ENCODE data around the gene PHB1. TPM values are rescaled to one million over a fixed set of nuclear protein-coding genes. Genes with fewer than 3 reads are reported as not detected.

PHB1 gene
- 240 and 249 TPM in 2 replicates for total RNA-seq (2014; rRNA removed; shearing (Covaris generic))

- Histone ChIP-seq H3K27ac (peak within 1 kb of the TSS; percentile 26; the same call in 1 of the 2 replicates), H3K4me1 (peaks cover 4% of the 10 kb centered on the region; the same call in 1 of the 2 replicates), H3K36me3 (peaks cover 27% of the 10 kb centered on the region), H3K27me3 (no peaks in the 10 kb centered on the region), H3K9me3 (replicated peaks) (no peaks in the 10 kb centered on the region), H3K4me3 (peak within 1 kb of the TSS; percentile 77)
- peak; percentile 97 to 99 for DNase-seq
Measured at GRCh38 chr17:49414622-49415350, at the start of gene PHB1. PHB1 (minus strand) TSS chr17:49414882; CDS start chr17:49413264, 1,618 bp downstream.

GRCh38 chr17:49464049-49464448 is 49.4 kb upstream of the PHB1 start:
- no peak overlapping the region for H3K4me3 ChIP-seq
- no peak for DNase-seq
- peaks cover 10% of the 10 kb centered on the region; the same call in 1 of the 2 replicates for H3K4me1 ChIP-seq
- peaks cover 6% of the 10 kb centered on the region for H3K27me3 ChIP-seq
- H3K9me3 ChIP-seq (replicated peaks), result peaks cover 7% of the 10 kb centered on the region; the same call in 1 of the 2 replicates
- H3K36me3 ChIP-seq, result no peaks in the 10 kb centered on the region
- no peak overlapping the region for H3K27ac ChIP-seq

GRCh38 chr17:49461580-49461979 is 46.9 kb upstream of the PHB1 start:
- Histone ChIP-seq H3K4me3 (no peak overlapping the region), H3K27me3 (peaks cover 6% of the 10 kb centered on the region; the same call in 1 of the 2 replicates), H3K27ac (no peak overlapping the region), H3K9me3 (replicated peaks) (peaks cover 7% of the 10 kb centered on the region; the same call in 1 of the 2 replicates), H3K36me3 (no peaks in the 10 kb centered on the region), H3K4me1 (peaks cover 8% of the 10 kb centered on the region)
- DNase-seq, result no peak

GRCh38 chr17:49460401-49460800 is 45.7 kb upstream of the PHB1 start:
- no peak for DNase-seq
- peaks cover 16% of the 10 kb centered on the region for H3K4me1 ChIP-seq
- H3K27me3 ChIP-seq, result no peaks in the 10 kb centered on the region
- H3K36me3 ChIP-seq, result no peaks in the 10 kb centered on the region
- H3K4me3 ChIP-seq, result no peak overlapping the region
- H3K27ac ChIP-seq, result no peak overlapping the region
- H3K9me3 ChIP-seq (replicated peaks), result peaks cover 7% of the 10 kb centered on the region; the same call in 1 of the 2 replicates

GRCh38 chr17:49459401-49459984 is 44.8 kb upstream of the PHB1 start:
- H3K27ac ChIP-seq, result no peak overlapping the region
- H3K27me3 ChIP-seq, result no peaks in the 10 kb centered on the region
- no peaks in the 10 kb centered on the region for H3K36me3 ChIP-seq
- H3K9me3 ChIP-seq (replicated peaks), result peaks cover 7% of the 10 kb centered on the region; the same call in 1 of the 2 replicates
- H3K4me3 ChIP-seq, result no peak overlapping the region
- DNase-seq, result peak; percentile 26 to 28
- H3K4me1 ChIP-seq, result peaks cover 20% of the 10 kb centered on the region

- H3K4me1 ChIP-seq, result peaks cover 35% of the 10 kb centered on the region
- no peaks in the 10 kb centered on the region for H3K36me3 ChIP-seq
- H3K27me3 ChIP-seq, result no peaks in the 10 kb centered on the region
- H3K9me3 ChIP-seq (replicated peaks), result no peaks in the 10 kb centered on the region
- no peak overlapping the region for H3K27ac ChIP-seq
- no peak overlapping the region for H3K4me3 ChIP-seq
- no peak for DNase-seq
Measured at GRCh38 chr17:49457564-49458535, 43.2 kb upstream of the PHB1 start.

GRCh38 chr17:49456183-49456965 is 41.7 kb upstream of the PHB1 start:
- no peak overlapping the region for H3K4me3 ChIP-seq
- peak; percentile 57 to 74 for DNase-seq
- no peak overlapping the region for H3K27ac ChIP-seq
- peaks cover 44% of the 10 kb centered on the region for H3K4me1 ChIP-seq
- no peaks in the 10 kb centered on the region for H3K36me3 ChIP-seq
- H3K9me3 ChIP-seq (replicated peaks), result no peaks in the 10 kb centered on the region
- H3K27me3 ChIP-seq, result no peaks in the 10 kb centered on the region

GRCh38 chr17:49455272-49455861 is 40.7 kb upstream of the PHB1 start:
- Histone ChIP-seq H3K27ac (no peak overlapping the region), H3K9me3 (replicated peaks) (no peaks in the 10 kb centered on the region), H3K36me3 (no peaks in the 10 kb centered on the region), H3K27me3 (no peaks in the 10 kb centered on the region), H3K4me1 (peaks cover 44% of the 10 kb centered on the region), H3K4me3 (no peak overlapping the region)
- no peak for DNase-seq

- Histone ChIP-seq H3K9me3 (replicated peaks) (no peaks in the 10 kb centered on the region), H3K27ac (peak overlapping the region; percentile 84), H3K4me3 (no peak overlapping the region), H3K27me3 (no peaks in the 10 kb centered on the region), H3K4me1 (peaks cover 38% of the 10 kb centered on the region), H3K36me3 (no peaks in the 10 kb centered on the region)
- peak; percentile 86 to 89 for DNase-seq
Measured at GRCh38 chr17:49454050-49454449, 39.4 kb upstream of the PHB1 start.

- peak; percentile 26 to 41 for DNase-seq
- H3K27me3 ChIP-seq, result no peaks in the 10 kb centered on the region
- no peaks in the 10 kb centered on the region for H3K9me3 ChIP-seq (replicated peaks)
- no peaks in the 10 kb centered on the region for H3K36me3 ChIP-seq
- no peak overlapping the region; the same call in 1 of the 2 replicates for H3K27ac ChIP-seq
- peaks cover 38% of the 10 kb centered on the region for H3K4me1 ChIP-seq
- no peak overlapping the region for H3K4me3 ChIP-seq
Measured at GRCh38 chr17:49452661-49453060, 38.0 kb upstream of the PHB1 start.

GRCh38 chr17:49452201-49452600 is 37.5 kb upstream of the PHB1 start:
- Histone ChIP-seq H3K4me1 (peaks cover 38% of the 10 kb centered on the region), H3K9me3 (replicated peaks) (no peaks in the 10 kb centered on the region), H3K4me3 (no peak overlapping the region), H3K36me3 (no peaks in the 10 kb centered on the region), H3K27ac (no peak overlapping the region), H3K27me3 (no peaks in the 10 kb centered on the region)
- DNase-seq, result peak; percentile 32 to 38

GRCh38 chr17:49450735-49451134 is 36.1 kb upstream of the PHB1 start:
- Histone ChIP-seq H3K36me3 (no peaks in the 10 kb centered on the region), H3K4me3 (no peak overlapping the region), H3K27me3 (no peaks in the 10 kb centered on the region), H3K4me1 (peaks cover 28% of the 10 kb centered on the region), H3K9me3 (replicated peaks) (no peaks in the 10 kb centered on the region), H3K27ac (no peak overlapping the region)
- no peak for DNase-seq

GRCh38 chr17:49450181-49450580 is 35.5 kb upstream of the PHB1 start:
- H3K36me3 ChIP-seq, result no peaks in the 10 kb centered on the region
- H3K27me3 ChIP-seq, result no peaks in the 10 kb centered on the region
- DNase-seq, result no peak
- no peak overlapping the region for H3K4me3 ChIP-seq
- no peak overlapping the region for H3K27ac ChIP-seq
- H3K9me3 ChIP-seq (replicated peaks), result no peaks in the 10 kb centered on the region
- peaks cover 28% of the 10 kb centered on the region for H3K4me1 ChIP-seq
